ENCODE results near the gene MS4A15. TPM values are rescaled to one million over a fixed set of nuclear protein-coding genes. Genes with fewer than 3 reads are reported as not detected.

MS4A15 gene
- polyA plus RNA-seq, 1 experiment: not detected

- ChIA-PET CTCF (interaction anchor here (29.2 kb wide), 1 partner anchor 68 kb away, joined by 716 read pairs; the partner anchor contains the start of gene PRPF19), POLR2A (no interaction called here)
- no peak for DNase-seq (ENCODE audit: low read depth)
- Histone ChIP-seq H3K36me3 (ENCODE audit: control insufficient read depth, insufficient read depth, low read length) (no peaks in the 10 kb centered on the region), H3K4me3 (ENCODE audit: low read depth, low read length) (no peak overlapping the region), H3K27me3 (ENCODE audit: control insufficient read depth, insufficient read depth, low read length) (peaks cover 13% of the 10 kb centered on the region; the same call in 1 of the 2 replicates)
- TF ChIP-seq CTCF (IDR thresholded peaks at IDR 0.05; ENCODE audit: insufficient read depth, low read depth, low read length): no peak
These were observed 69.1 kb downstream of the MS4A15 start for GRCh38 chr11:60825790-60826189.

Other genes with a start within 250 kb of the MS4A15 start
- not detected in 2 replicates for gene MS4A13, start 241.5 kb upstream of the MS4A15 start, polyA plus RNA-seq (2011; rRNA removed)
- gene MS4A8, start 57.3 kb upstream of the MS4A15 start, polyA plus RNA-seq (2011; rRNA removed): not detected in 2 replicates
- not detected in 2 replicates for gene MS4A18, start 32.1 kb upstream of the MS4A15 start, polyA plus RNA-seq (2011; rRNA removed)
- gene MS4A10, start 28.5 kb downstream of the MS4A15 start, polyA plus RNA-seq (2011; rRNA removed): not detected in 2 replicates
- gene CCDC86, start 85.2 kb downstream of the MS4A15 start, polyA plus RNA-seq (2011; rRNA removed): 12.5 and 21.2 TPM in 2 replicates
- gene PTGDR2, start 99.1 kb downstream of the MS4A15 start, polyA plus RNA-seq (2011; rRNA removed): 0.02 TPM in 2 replicates
- 0.36 and 0.67 TPM in 2 replicates for gene ZP1, start 110.7 kb downstream of the MS4A15 start, polyA plus RNA-seq (2011; rRNA removed)
- 17.6 and 48.6 TPM in 2 replicates for gene PRPF19, start 149.7 kb downstream of the MS4A15 start, polyA plus RNA-seq (2011; rRNA removed)
- gene TMEM109, start 157.3 kb downstream of the MS4A15 start, polyA plus RNA-seq (2011; rRNA removed): 46.8 and 70.0 TPM in 2 replicates
- 12.1 and 17.9 TPM in 2 replicates for gene TMEM132A, start 167.6 kb downstream of the MS4A15 start, polyA plus RNA-seq (2011; rRNA removed)
- 7.8 and 14.1 TPM in 2 replicates for gene SLC15A3, start 195.3 kb downstream of the MS4A15 start, polyA plus RNA-seq (2011; rRNA removed)
- not detected in 2 replicates for gene CD6, start 214.8 kb downstream of the MS4A15 start, polyA plus RNA-seq (2011; rRNA removed)

Data from BJ (cell line).